ENCODE data around the gene DYNC1LI1. TPM values are rescaled to one million over a fixed set of nuclear protein-coding genes. Genes with fewer than 3 reads are reported as not detected.

Gene DYNC1LI1
- total RNA-seq, 2 experiments from 2014 or later = 28.6 to 48.7 TPM

- BruUV-seq (replicated peaks) = no TSS peak
- H3K27ac ChIP-seq (ENCODE audit: low read depth, low read length, poor library complexity, severe bottlenecking) = no peak overlapping the region
- H3K9me2 ChIP-seq (ENCODE audit: insufficient read depth, low read length) = no peaks in the 10 kb centered on the region
- no peaks in the 10 kb centered on the region for H3K36me3 ChIP-seq (ENCODE audit: insufficient read depth, low read length)
- no peak for TF ChIP-seq CTCF (conservative IDR thresholded peaks at IDR 0.05; ENCODE audit: low read length)
- no peak for TF ChIP-seq EZH2phosphoT487 (IDR thresholded peaks at IDR 0.05; ENCODE audit: borderline replicate concordance, low read depth, low read length)
- no peaks in the 10 kb centered on the region for H4K20me1 ChIP-seq (ENCODE audit: insufficient read depth, low read length)
- no peaks in the 10 kb centered on the region for H3K79me2 ChIP-seq (ENCODE audit: insufficient read depth, low read depth, low read length)
- no peak overlapping the region for H2AFZ ChIP-seq (ENCODE audit: low read length)
- H3K4me1 ChIP-seq (ENCODE audit: insufficient read depth, low read length, poor library complexity, severe bottlenecking) = no peaks in the 10 kb centered on the region
- no peak overlapping the region for H3K4me3 ChIP-seq (ENCODE audit: low read depth, low read length, poor library complexity, severe bottlenecking)
- CTCF ChIA-PET (ENCODE audit: unreplicated experiment) = no interaction called here
- no peak for DNase-seq (ENCODE audit: low spot score)
- H3K9me3 ChIP-seq (ENCODE audit: low read length) = peaks cover 8% of the 10 kb centered on the region; the same call in 1 of the 2 replicates
- intact Hi-C loops (cut with micrococcal nuclease; ENCODE audit: unreplicated experiment) = no loop called here
- POLR2A ChIA-PET = no interaction called here
- no peak overlapping the region for H3K4me2 ChIP-seq (ENCODE audit: low read length)
These were observed 45.8 kb upstream of the DYNC1LI1 start for GRCh38 chr3:32616267-32616962.

GRCh38 chr3:32614956-32615355 is 44.3 kb upstream of the DYNC1LI1 start:
- Histone ChIP-seq H3K4me1 (ENCODE audit: insufficient read depth, low read length, poor library complexity, severe bottlenecking) (no peaks in the 10 kb centered on the region), H2AFZ (ENCODE audit: low read length) (no peak overlapping the region), H3K27ac (ENCODE audit: low read depth, low read length, poor library complexity, severe bottlenecking) (no peak overlapping the region), H3K36me3 (ENCODE audit: insufficient read depth, low read length) (no peaks in the 10 kb centered on the region), H3K9me2 (ENCODE audit: insufficient read depth, low read length) (no peaks in the 10 kb centered on the region), H3K79me2 (ENCODE audit: insufficient read depth, low read depth, low read length) (no peaks in the 10 kb centered on the region), H3K4me2 (ENCODE audit: low read length) (no peak overlapping the region), H3K4me3 (ENCODE audit: low read depth, low read length, poor library complexity, severe bottlenecking) (no peak overlapping the region), H4K20me1 (ENCODE audit: insufficient read depth, low read length) (no peaks in the 10 kb centered on the region), H3K9me3 (ENCODE audit: low read length) (peaks cover 8% of the 10 kb centered on the region; the same call in 1 of the 2 replicates)
- CTCF ChIA-PET (ENCODE audit: unreplicated experiment) = no interaction called here
- TF ChIP-seq EZH2phosphoT487 (IDR thresholded peaks at IDR 0.05; ENCODE audit: borderline replicate concordance, low read depth, low read length) (no peak), CTCF (conservative IDR thresholded peaks at IDR 0.05; ENCODE audit: low read length) (no peak)
- DNase-seq (ENCODE audit: low spot score) = no peak
- intact Hi-C loops (cut with micrococcal nuclease; ENCODE audit: unreplicated experiment) = no loop called here
- POLR2A ChIA-PET = interaction anchor here (0.6 kb wide), 1 partner anchor 290 kb away, joined by 3 read pairs; no protein-coding TSS in a partner anchor
- BruUV-seq (replicated peaks) = no TSS peak

DNA sequence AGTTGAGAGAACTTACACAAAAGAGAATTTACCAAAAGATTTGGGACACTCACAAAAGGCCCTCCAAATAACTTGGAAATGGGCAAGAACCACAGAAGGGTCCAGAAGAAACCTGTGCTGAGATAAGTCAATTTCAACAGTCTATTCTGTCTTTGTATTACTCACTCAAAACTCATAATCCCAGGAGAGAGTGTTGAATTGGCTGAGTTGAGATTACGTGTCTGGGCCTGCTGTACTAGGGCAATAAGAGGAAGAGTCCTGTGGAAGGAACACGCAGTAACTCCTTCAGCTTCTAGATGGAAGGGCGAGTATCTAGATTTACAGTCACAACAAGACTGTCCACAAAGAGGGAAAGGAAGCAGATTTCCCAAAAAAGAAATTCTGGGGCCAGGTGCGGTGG is 42.5 kb upstream of the DYNC1LI1 start:
- no peak overlapping the region for H3K27ac ChIP-seq (ENCODE audit: low read depth, low read length, poor library complexity, severe bottlenecking)
- intact Hi-C loops (cut with micrococcal nuclease; ENCODE audit: unreplicated experiment) = no loop called here
- H3K36me3 ChIP-seq (ENCODE audit: insufficient read depth, low read length) = no peaks in the 10 kb centered on the region
- no peaks in the 10 kb centered on the region for H4K20me1 ChIP-seq (ENCODE audit: insufficient read depth, low read length)
- H3K9me3 ChIP-seq (ENCODE audit: low read length) = no peaks in the 10 kb centered on the region
- ChIA-PET CTCF (ENCODE audit: unreplicated experiment) (no interaction called here), POLR2A (no interaction called here)
- no peak overlapping the region for H3K4me2 ChIP-seq (ENCODE audit: low read length)
- no peak overlapping the region for H2AFZ ChIP-seq (ENCODE audit: low read length)
- no TSS peak for BruUV-seq (replicated peaks)
- no peak overlapping the region for H3K4me3 ChIP-seq (ENCODE audit: low read depth, low read length, poor library complexity, severe bottlenecking)
- H3K4me1 ChIP-seq (ENCODE audit: insufficient read depth, low read length, poor library complexity, severe bottlenecking) = no peaks in the 10 kb centered on the region
- no peak for DNase-seq (ENCODE audit: low spot score)
- H3K9me2 ChIP-seq (ENCODE audit: insufficient read depth, low read length) = no peaks in the 10 kb centered on the region
- H3K79me2 ChIP-seq (ENCODE audit: insufficient read depth, low read depth, low read length) = no peaks in the 10 kb centered on the region
- TF ChIP-seq CTCF (conservative IDR thresholded peaks at IDR 0.05; ENCODE audit: low read length) (no peak), EZH2phosphoT487 (IDR thresholded peaks at IDR 0.05; ENCODE audit: borderline replicate concordance, low read depth, low read length) (no peak)
